Measurements from ENCODE around the gene EXOC7. TPM values are rescaled to one million over a fixed set of nuclear protein-coding genes. Genes with fewer than 3 reads are reported as not detected.
A peak's percentile ranks its signal among the peaks of the same experiment; 100 is the strongest.

The EXOC7 gene
- total RNA-seq, 2 experiments from 2014 or later, result 163 to 164 TPM

GRCh38 chr17:76122431-76123190 lies 19.0 kb upstream of the EXOC7 start:
- no peaks in the 10 kb centered on the region for H3K27me3 Mint-ChIP-seq
- POLR2A ChIA-PET, result interaction anchor here (0.6 to 11.9 kb wide), 6 partner anchors 21 to 157 kb away, joined by 3 to 244 read pairs (median 40); partner anchors contain the start of genes FOXJ1 and UBALD2
- H3K4me3 Mint-ChIP-seq, result peak overlapping the region; percentile 49
- ATAC-seq (ENCODE audit: low read depth) (no peak), DNase-seq (no peak)
- peak overlapping the region; percentile 78 for H3K27ac Mint-ChIP-seq
- no peaks in the 10 kb centered on the region for H3K36me3 Mint-ChIP-seq
- H3K4me1 Mint-ChIP-seq, result peaks cover 30% of the 10 kb centered on the region
- no peaks in the 10 kb centered on the region for H3K9me3 Mint-ChIP-seq

GRCh38 chr17:76121932-76122430 lies 18.4 kb upstream of the EXOC7 start:
- Mint-ChIP-seq H3K27ac (peak overlapping the region; percentile 86), H3K4me3 (peak overlapping the region; percentile 64), H3K9me3 (no peaks in the 10 kb centered on the region), H3K36me3 (no peaks in the 10 kb centered on the region), H3K27me3 (no peaks in the 10 kb centered on the region), H3K4me1 (peaks cover 27% of the 10 kb centered on the region)
- peak; percentile 18 for ATAC-seq (ENCODE audit: low read depth)
- POLR2A ChIA-PET, result interaction anchor here (1.0 to 11.9 kb wide), 8 partner anchors 22 to 158 kb away, joined by 3 to 244 read pairs (median 22); partner anchors contain the start of genes FOXJ1 and UBALD2
- no peak for DNase-seq

GRCh38 chr17:76120658-76121008 lies 17.0 kb upstream of the EXOC7 start:
- Mint-ChIP-seq H3K27ac (peak overlapping the region; percentile 70), H3K9me3 (no peaks in the 10 kb centered on the region), H3K4me1 (peaks cover 17% of the 10 kb centered on the region), H3K36me3 (no peaks in the 10 kb centered on the region), H3K27me3 (no peaks in the 10 kb centered on the region), H3K4me3 (peak overlapping the region; percentile 11)
- no peak for ATAC-seq (ENCODE audit: low read depth)
- POLR2A ChIA-PET, result interaction anchor here (0.7 to 11.9 kb wide), 7 partner anchors 10 to 159 kb away, joined by 3 to 244 read pairs (median 6); partner anchors contain the start of gene UBALD2
- DNase-seq, result no peak

- no peaks in the 10 kb centered on the region for H3K36me3 Mint-ChIP-seq
- ATAC-seq (ENCODE audit: low read depth) (no peak), DNase-seq (no peak)
- H3K27ac Mint-ChIP-seq, result no peak overlapping the region
- H3K4me1 Mint-ChIP-seq, result peaks cover 15% of the 10 kb centered on the region
- POLR2A ChIA-PET, result interaction anchor here (0.7 to 11.9 kb wide), 4 partner anchors 60 to 160 kb away, joined by 3 to 244 read pairs (median 4); partner anchors contain the start of gene UBALD2
- H3K27me3 Mint-ChIP-seq, result no peaks in the 10 kb centered on the region
- H3K4me3 Mint-ChIP-seq, result no peak overlapping the region
- H3K9me3 Mint-ChIP-seq, result no peaks in the 10 kb centered on the region
Observed at GRCh38 chr17:76119409-76120371, 16.1 kb upstream of the EXOC7 start.

- Mint-ChIP-seq H3K9me3 (no peaks in the 10 kb centered on the region), H3K4me1 (no peaks in the 10 kb centered on the region), H3K27me3 (peaks cover 2% of the 10 kb centered on the region), H3K27ac (no peak overlapping the region), H3K4me3 (no peak overlapping the region), H3K36me3 (no peaks in the 10 kb centered on the region)
- ATAC-seq (ENCODE audit: low read depth), result no peak
- POLR2A ChIA-PET, result interaction anchor here (0.7 to 0.8 kb wide), 2 partner anchors 11 to 156 kb away, joined by 3 read pairs; no protein-coding TSS in a partner anchor
- DNase-seq, result no peak
Observed at GRCh38 chr17:76115138-76115754, 11.7 kb upstream of the EXOC7 start.

GRCh38 chr17:76111956-76112355 lies 8.4 kb upstream of the EXOC7 start:
- ATAC-seq (ENCODE audit: low read depth), result no peak
- Mint-ChIP-seq H3K9me3 (no peaks in the 10 kb centered on the region), H3K4me1 (no peaks in the 10 kb centered on the region), H3K4me3 (no peak overlapping the region), H3K36me3 (no peaks in the 10 kb centered on the region), H3K27me3 (peaks cover 4% of the 10 kb centered on the region), H3K27ac (no peak overlapping the region)
- DNase-seq, result no peak
- POLR2A ChIA-PET, result no interaction called here

GRCh38 chr17:76107509-76107908 lies 3.9 kb upstream of the EXOC7 start:
- Mint-ChIP-seq H3K27ac (no peak overlapping the region), H3K9me3 (no peaks in the 10 kb centered on the region), H3K36me3 (peaks cover 3% of the 10 kb centered on the region), H3K27me3 (peaks cover 4% of the 10 kb centered on the region), H3K4me1 (peaks cover 8% of the 10 kb centered on the region), H3K4me3 (no peak overlapping the region)
- POLR2A ChIA-PET, result no interaction called here
- no peak for DNase-seq
- no peak for ATAC-seq (ENCODE audit: low read depth)

GRCh38 chr17:76106703-76107102 lies 3.1 kb upstream of the EXOC7 start:
- H3K36me3 Mint-ChIP-seq, result peaks cover 3% of the 10 kb centered on the region
- H3K4me1 Mint-ChIP-seq, result peaks cover 11% of the 10 kb centered on the region
- POLR2A ChIA-PET, result no interaction called here
- ATAC-seq (ENCODE audit: low read depth) (no peak), DNase-seq (no peak)
- peaks cover 2% of the 10 kb centered on the region for H3K27me3 Mint-ChIP-seq
- no peak overlapping the region for H3K27ac Mint-ChIP-seq
- H3K9me3 Mint-ChIP-seq, result no peaks in the 10 kb centered on the region
- H3K4me3 Mint-ChIP-seq, result no peak overlapping the region

GRCh38 chr17:76104896-76105231 lies 1.3 kb upstream of the EXOC7 start:
- H3K4me1 Mint-ChIP-seq, result peaks cover 16% of the 10 kb centered on the region
- no peaks in the 10 kb centered on the region for H3K9me3 Mint-ChIP-seq
- DNase-seq (no peak), ATAC-seq (ENCODE audit: low read depth) (no peak)
- H3K36me3 Mint-ChIP-seq, result peaks cover 9% of the 10 kb centered on the region
- H3K27ac Mint-ChIP-seq, result peak overlapping the region; percentile 63
- peak overlapping the region; percentile 99 for H3K4me3 Mint-ChIP-seq
- H3K27me3 Mint-ChIP-seq, result peaks cover 2% of the 10 kb centered on the region
- POLR2A ChIA-PET, result interaction anchor here (0.6 to 1.7 kb wide), 4 partner anchors 25 to 121 kb away, joined by 3 to 6 read pairs (median 4); no protein-coding TSS in a partner anchor

GRCh38 chr17:76104140-76104895 lies 731 bp upstream of the EXOC7 start:
- DNase-seq, result peak; percentile 56
- Mint-ChIP-seq H3K27ac (peak overlapping the region; percentile 98), H3K9me3 (no peaks in the 10 kb centered on the region), H3K4me1 (peaks cover 16% of the 10 kb centered on the region), H3K36me3 (peaks cover 10% of the 10 kb centered on the region), H3K4me3 (peak overlapping the region; percentile 99), H3K27me3 (peaks cover 2% of the 10 kb centered on the region)
- POLR2A ChIA-PET, result interaction anchor here (0.6 to 1.9 kb wide), 16 partner anchors 24 to 278 kb away, joined by 3 to 18 read pairs (median 4); partner anchors contain the start of genes ACOX1, PRPSAP1 and TEN1
- ATAC-seq (ENCODE audit: low read depth), result no peak

- ATAC-seq (ENCODE audit: low read depth) (no peak), DNase-seq (no peak)
- POLR2A ChIA-PET, result interaction anchor here (0.7 to 1.9 kb wide), 13 partner anchors 8 to 179 kb away, joined by 3 to 18 read pairs (median 3); no protein-coding TSS in a partner anchor
- Mint-ChIP-seq H3K4me3 (peak overlapping the region; percentile 99), H3K36me3 (peaks cover 11% of the 10 kb centered on the region), H3K27me3 (no peaks in the 10 kb centered on the region), H3K9me3 (no peaks in the 10 kb centered on the region), H3K4me1 (peaks cover 16% of the 10 kb centered on the region), H3K27ac (peak overlapping the region; percentile 98)
Observed at GRCh38 chr17:76102944-76103273, 678 bp downstream of the EXOC7 start.

GRCh38 chr17:76097716-76098295 lies 5.8 kb downstream of the EXOC7 start:
- Mint-ChIP-seq H3K36me3 (peaks cover 19% of the 10 kb centered on the region), H3K27ac (no peak overlapping the region), H3K4me1 (peaks cover 15% of the 10 kb centered on the region), H3K9me3 (no peaks in the 10 kb centered on the region), H3K27me3 (no peaks in the 10 kb centered on the region), H3K4me3 (no peak overlapping the region)
- no peak for ATAC-seq (ENCODE audit: low read depth)
- no peak for DNase-seq
- POLR2A ChIA-PET, result no interaction called here

Data from activated naive CD8-positive, alpha-beta T cell treated with anti-CD3 and anti-CD28 coated beads, Interleukin-2, amount 10 ng/mL, durations not matched to agents 7 days and 5 days (primary cell).